Fibroblast of mammary gland (primary cell): ENCODE results near the gene ITM2B.

ENCODE experiments used
- DNase-seq: peaks from one replicate; pipeline ENCODE4 v3.0.0-alpha.2; 2010; ENCODE audit warnings: low read depth
- H3K4me3 ChIP-seq: 2 replicates; pipeline ENCODE4 v1.5.1; 2011; ENCODE audit warnings: low read depth, mild to moderate bottlenecking, low read length, moderate library complexity; ENCODE audit not compliant: control insufficient read depth
- CTCF ChIP-seq: conservative IDR thresholded peaks from 2 replicates; pipeline ENCODE4 v1.5.1; 2011; ENCODE audit warnings: low read depth, low read length, inconsistent platforms; ENCODE audit not compliant: control insufficient read depth, insufficient read depth

The ITM2B gene

GRCh38 chr13:48291730-48292129, 58.7 kb downstream of the ITM2B start:
- no peak for TF ChIP-seq CTCF
- no peak overlapping the region for H3K4me3 ChIP-seq

GRCh38 chr13:48292650-48293049, 59.6 kb downstream of the ITM2B start:
- no peak for TF ChIP-seq CTCF
- H3K4me3 ChIP-seq, result no peak overlapping the region
- DNase-seq, result no peak

More at GRCh38 chr13:48291730-48292129, 58.7 kb downstream of the ITM2B start:
- no peak for DNase-seq

DNA sequence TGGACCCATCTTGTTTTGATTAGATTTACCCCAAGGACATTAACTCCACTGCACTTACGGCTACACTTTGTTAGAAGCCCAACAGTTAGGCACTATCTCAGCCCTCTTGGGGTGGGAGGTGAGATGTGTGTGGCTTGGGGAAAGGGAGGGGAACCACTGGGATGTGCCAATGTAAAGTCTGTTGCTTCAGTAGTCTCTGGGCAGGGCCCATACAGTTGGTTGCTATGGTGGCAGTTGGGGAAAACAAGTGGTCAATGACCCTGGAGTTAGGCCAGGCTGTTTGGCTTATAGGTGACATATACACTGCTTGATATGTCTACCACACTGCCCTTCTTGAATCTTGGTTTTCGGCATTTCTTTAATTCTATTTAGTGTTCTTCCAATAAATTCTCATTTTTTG, 61.6 kb downstream of the ITM2B start:
- TF ChIP-seq CTCF, result no peak
- DNase-seq, result no peak
- H3K4me3 ChIP-seq, result no peak overlapping the region

DNA sequence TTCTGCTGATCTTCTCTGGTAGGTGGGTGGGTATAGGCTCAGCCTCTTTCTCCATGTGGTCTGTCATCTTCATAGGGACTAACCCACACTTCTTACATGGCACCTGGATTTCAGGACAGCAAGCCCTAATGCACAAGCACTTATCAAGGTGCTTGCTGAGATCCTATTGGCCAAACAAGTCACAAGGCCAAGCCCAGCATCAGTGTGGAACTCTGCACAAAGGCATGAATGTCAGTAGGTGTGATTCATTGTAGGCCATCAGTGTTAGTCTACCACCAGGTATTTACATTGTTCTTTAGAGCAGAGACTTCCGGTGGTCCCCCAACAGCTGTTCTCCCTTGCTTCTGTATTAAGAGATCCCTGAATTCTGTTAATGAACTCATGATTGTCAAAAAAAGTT, 62.3 kb downstream of the ITM2B start:
- no peak for TF ChIP-seq CTCF
- no peak for DNase-seq
- H3K4me3 ChIP-seq, result no peak overlapping the region

GRCh38 chr13:48296528-48296927, 63.5 kb downstream of the ITM2B start:
- no peak for TF ChIP-seq CTCF
- no peak overlapping the region for H3K4me3 ChIP-seq
- DNase-seq, result no peak

DNA sequence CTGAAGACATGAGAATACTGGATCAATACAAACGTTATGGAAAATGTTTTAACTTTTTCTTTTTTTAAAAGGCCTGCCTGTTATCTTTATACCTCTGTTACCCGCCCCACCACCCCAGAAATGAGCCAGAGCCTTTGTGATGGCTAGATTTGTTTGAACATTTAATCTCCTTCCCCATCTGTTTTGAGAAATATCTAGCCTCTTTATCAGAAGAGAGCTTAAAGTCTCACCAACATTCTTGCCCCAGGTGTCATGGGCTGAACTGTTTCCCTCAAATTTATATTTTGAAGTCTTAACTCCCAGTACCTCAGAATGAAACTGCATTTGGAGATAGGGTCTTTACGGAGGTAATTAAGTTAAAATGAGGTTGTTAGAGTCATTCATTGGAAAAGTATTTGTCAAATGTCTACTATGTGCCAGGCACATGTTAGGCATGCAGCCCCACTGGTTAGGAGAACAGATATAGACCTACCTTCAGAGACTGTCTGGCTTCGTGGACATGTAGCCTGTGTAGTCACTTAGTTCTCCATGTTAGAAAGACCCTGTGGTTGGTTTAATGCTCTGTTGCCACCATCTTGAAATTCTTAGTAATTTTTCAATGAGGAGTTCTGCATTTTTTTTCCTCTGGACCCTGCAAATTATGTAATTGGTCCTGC, 64.3 kb downstream of the ITM2B start:
- no peak overlapping the region for H3K4me3 ChIP-seq
- DNase-seq, result no peak
- no peak for TF ChIP-seq CTCF

- TF ChIP-seq CTCF, result no peak
- no peak for DNase-seq
- H3K4me3 ChIP-seq, result no peak overlapping the region
Observed at GRCh38 chr13:48299591-48299990, 66.6 kb downstream of the ITM2B start.
